HG02571 (cell line): ENCODE measurements around the gene MOCOS.

Source experiments
- ATAC-seq: cut with Tn5 transposase; IDR thresholded peaks from one replicate; pipeline ENCODE4 v1.9.1; 2021; ENCODE audit warnings: mild to moderate bottlenecking, moderate library complexity; ENCODE audit not compliant: unreplicated experiment

Gene MOCOS

GRCh38 chr18:36176711-36177110 lies 10.6 kb upstream of the MOCOS start:
- no peak for ATAC-seq

- ATAC-seq = no peak
Observed at GRCh38 chr18:36177913-36178312, 9.4 kb upstream of the MOCOS start.

- ATAC-seq = no peak
Observed at GRCh38 chr18:36179562-36180355, 7.5 kb upstream of the MOCOS start.

- ATAC-seq = no peak
Observed at GRCh38 chr18:36181441-36181840, 5.9 kb upstream of the MOCOS start.

- ATAC-seq = no peak
Observed at GRCh38 chr18:36181898-36182506, 5.3 kb upstream of the MOCOS start.

- no peak for ATAC-seq
Observed at GRCh38 chr18:36183033-36183432, 4.3 kb upstream of the MOCOS start.

- ATAC-seq = no peak
Observed at GRCh38 chr18:36183987-36184386, 3.3 kb upstream of the MOCOS start.

GRCh38 chr18:36185157-36185556 lies 2.1 kb upstream of the MOCOS start:
- no peak for ATAC-seq

- ATAC-seq = no peak
Observed at GRCh38 chr18:36185901-36186460, 1.3 kb upstream of the MOCOS start.

- no peak for ATAC-seq
Observed at GRCh38 chr18:36186461-36187192, 670 bp upstream of the MOCOS start.

- ATAC-seq = no peak
Observed at GRCh38 chr18:36187826-36188721, 777 bp downstream of the MOCOS start.

- ATAC-seq = no peak
Observed at GRCh38 chr18:36188916-36189315, 1.6 kb downstream of the MOCOS start.

- no peak for ATAC-seq
Observed at GRCh38 chr18:36189486-36189885, 2.2 kb downstream of the MOCOS start.

- no peak for ATAC-seq
Observed at GRCh38 chr18:36191286-36191685, 4.0 kb downstream of the MOCOS start.

GRCh38 chr18:36191711-36192110 lies 4.4 kb downstream of the MOCOS start:
- no peak for ATAC-seq

GRCh38 chr18:36194600-36195315 lies 7.5 kb downstream of the MOCOS start:
- ATAC-seq = no peak

- ATAC-seq = no peak
Observed at GRCh38 chr18:36195427-36196122, 8.3 kb downstream of the MOCOS start.

- no peak for ATAC-seq
Observed at GRCh38 chr18:36196238-36196995, 9.1 kb downstream of the MOCOS start.
